GM23338 (cell line): ENCODE data around the gene SUPT3H. TPM values are rescaled to one million over a fixed set of nuclear protein-coding genes. Genes with fewer than 3 reads are reported as not detected.

Experiments used
- ATAC-seq: fragments of 200-7000 bp; cut with Tn5 transposase; 3 replicates; pipeline ENCODE4 v1.9.1; 2020
- DNase-seq: peaks from one replicate; pipeline ENCODE4 v3.0.0-alpha.2; 2015; ENCODE audit warnings: low spot score
- H2AFZ ChIP-seq: fragments of 200-600 bp; sonication (generic); 2 replicates; pipeline ENCODE4 v1.8.0; 2016; ENCODE audit warnings: antibody characterized with exemption, mild to moderate bottlenecking, moderate library complexity
- H3F3A ChIP-seq: fragments of 200-600 bp; sonication (generic); replicated peaks from 2 replicates; pipeline ENCODE4 v1.8.0; 2017; ENCODE audit warnings: antibody characterized with exemption, mixed run types, low read depth
- H3K27ac ChIP-seq: fragments of 200-600 bp; sonication (generic); 2 replicates; pipeline ENCODE4 v1.6.1; 2016; ENCODE audit warnings: low read depth
- H3K27me3 ChIP-seq: fragments of 200-600 bp; sonication (generic); 2 replicates; pipeline ENCODE4 v1.8.0; 2016; ENCODE audit warnings: mild to moderate bottlenecking, mixed run types, moderate library complexity; ENCODE audit not compliant: insufficient read depth
- H3K36me3 ChIP-seq: fragments of 200-600 bp; sonication (generic); 2 replicates; pipeline ENCODE4 v1.8.0; 2016; ENCODE audit warnings: mild to moderate bottlenecking; ENCODE audit not compliant: insufficient read depth
- H3K4me1 ChIP-seq: fragments of 200-600 bp; sonication (generic); 2 replicates; pipeline ENCODE4 v1.8.0; 2016; ENCODE audit warnings: mild to moderate bottlenecking, moderate library complexity; ENCODE audit not compliant: insufficient read depth
- H3K4me2 ChIP-seq: fragments of 200-600 bp; sonication (generic); 2 replicates; pipeline ENCODE4 v1.7.1; 2017; ENCODE audit warnings: mixed run types
- H3K4me3 ChIP-seq: fragments of 200-600 bp; sonication (generic); 2 replicates; pipeline ENCODE4 v1.6.1; 2016; ENCODE audit warnings: mixed run types
- H3K79me2 ChIP-seq: fragments of 200-600 bp; sonication (generic); replicated peaks from 2 replicates; pipeline ENCODE4 v1.8.0; 2017; ENCODE audit warnings: mild to moderate bottlenecking; ENCODE audit not compliant: insufficient read depth
- H3K9me2 ChIP-seq: fragments of 200-600 bp; sonication (generic); 2 replicates; pipeline ENCODE4 v1.8.0; 2017; ENCODE audit not compliant: insufficient read depth
- H4K20me1 ChIP-seq: fragments of 200-600 bp; sonication (generic); replicated peaks from 2 replicates; pipeline ENCODE4 v1.8.0; 2017; ENCODE audit warnings: mild to moderate bottlenecking; ENCODE audit not compliant: insufficient read depth
- H3K27ac Mint-ChIP-seq: 2 replicates; pipeline ENCODE4 v1.8.0; 2020; ENCODE audit warnings: inconsistent platforms, mild to moderate bottlenecking, moderate library complexity, mixed read lengths
- H3K27me3 Mint-ChIP-seq: 3 replicates; pipeline ENCODE4 v1.8.0; 2022; ENCODE audit warnings: low read depth, mild to moderate bottlenecking, moderate library complexity, mixed read lengths, inconsistent platforms; ENCODE audit not compliant: insufficient read depth, poor library complexity
- H3K36me3 Mint-ChIP-seq: 3 replicates; pipeline ENCODE4 v1.8.0; 2021; ENCODE audit warnings: low read depth, mild to moderate bottlenecking, inconsistent platforms, moderate library complexity, mixed read lengths
- H3K4me1 Mint-ChIP-seq: 3 replicates; pipeline ENCODE4 v1.8.0; 2020; ENCODE audit warnings: mild to moderate bottlenecking, inconsistent platforms, mixed read lengths
- H3K4me3 Mint-ChIP-seq: 3 replicates; pipeline ENCODE4 v1.8.0; 2021; ENCODE audit warnings: moderate library complexity, mild to moderate bottlenecking, inconsistent platforms, mixed read lengths
- H3K9me3 Mint-ChIP-seq: 3 replicates; pipeline ENCODE4 v1.8.0; 2020; ENCODE audit warnings: moderate library complexity, mild to moderate bottlenecking, inconsistent platforms, mixed read lengths
- CREB1 ChIP-seq: fragments of 250-450 bp; sonication (Bioruptor Pico); IDR thresholded peaks from 2 replicates; pipeline ENCODE4 v1.5.0; 2020; ENCODE audit warnings: low read depth, mild to moderate bottlenecking, moderate library complexity
- ETS1 ChIP-seq: IDR thresholded peaks from 2 replicates; pipeline ENCODE4 v1.6.1; 2016; ENCODE audit warnings: antibody characterized with exemption
- EZH2 ChIP-seq: fragments of 200-600 bp; sonication (generic); IDR thresholded peaks from one replicate; pipeline ENCODE4 v1.8.0; 2017; ENCODE audit warnings: antibody characterized with exemption, mild to moderate bottlenecking, low read depth; ENCODE audit not compliant: unreplicated experiment
- EZH2phosphoT487 ChIP-seq: fragments of 200-600 bp; sonication (generic); IDR thresholded peaks from one replicate; pipeline ENCODE4 v1.8.1; 2018; ENCODE audit warnings: antibody characterized with exemption; ENCODE audit not compliant: unreplicated experiment
- JUNB ChIP-seq: IDR thresholded peaks from one replicate; pipeline ENCODE4 v1.6.1; 2016; ENCODE audit warnings: antibody characterized with exemption; ENCODE audit not compliant: unreplicated experiment
- NANOG ChIP-seq: IDR thresholded peaks from 2 replicates; pipeline ENCODE4 v1.6.1; 2016; ENCODE audit warnings: antibody characterized with exemption, borderline replicate concordance
- POLR2AphosphoS5 ChIP-seq: IDR thresholded peaks from 2 replicates; pipeline ENCODE4 v1.6.1; 2016; ENCODE audit warnings: antibody characterized with exemption, low read depth
- REST ChIP-seq: IDR thresholded peaks from one replicate; pipeline ENCODE4 v1.6.1; 2018; ENCODE audit warnings: antibody characterized with exemption; ENCODE audit not compliant: unreplicated experiment
- STAT1 ChIP-seq: IDR thresholded peaks from one replicate; pipeline ENCODE4 v1.6.1; 2016; ENCODE audit warnings: antibody characterized with exemption; ENCODE audit not compliant: unreplicated experiment
- ZNF114 ChIP-seq: fragments of 250-450 bp; sonication (Bioruptor Pico); IDR thresholded peaks from 2 replicates; pipeline ENCODE4 v1.5.0; 2020; ENCODE audit warnings: mild to moderate bottlenecking, moderate library complexity
- ZNF331 ChIP-seq: fragments of 250-450 bp; sonication (Bioruptor Pico); IDR thresholded peaks from 2 replicates; pipeline ENCODE4 v1.5.0; 2020; ENCODE audit warnings: low read depth, mild to moderate bottlenecking, moderate library complexity
- polyA plus RNA-seq: library from polyadenylated mRNA; unstranded; fragments of >200 nt; fragmentation: Nextera tagmentation; extraction: Ambion mirVana; gene quantifications from 2 replicates; pipeline ENCODE4 v1.2.1, GENCODE V29; 2016
- total RNA-seq: library from RNA; depleted of rRNA; stranded (reverse); fragments of >200 nt; shearing (Covaris generic); gene quantifications from 2 replicates; pipeline ENCODE4 v1.2.3, GENCODE V29; 2014
- TF ChIP-seq, protein P1 (sequence below): fragments of 250-450 bp; sonication (Bioruptor Pico); IDR thresholded peaks from 2 replicates; pipeline ENCODE4 v1.5.0; 2020; ENCODE audit warnings: mild to moderate bottlenecking, moderate library complexity
- TF ChIP-seq, protein P2 (sequence below), 2 experiments: fragments of 200-600 bp in 1 of 2; sonication (generic) in 1 of 2; conservative IDR thresholded peaks; 2 replicates each; pipeline versions ENCODE4 v1.5.1 to v1.6.1; 2016 to 2017; ENCODE audit warnings: antibody characterized with exemption in 2 of 2, low read depth in 2 of 2, mild to moderate bottlenecking in 2 of 2, moderate library complexity in 1 of 2

SUPT3H gene
- total and polyA plus RNA-seq, 2 experiments from 2014 or later: 11.4 to 30.1 TPM

- Mint-ChIP-seq H3K27me3 (no peaks in the 10 kb centered on the region), H3K4me1 (peaks cover 11% of the 10 kb centered on the region; the same call in 2 of the 3 replicates), H3K27ac (peak overlapping the region; percentile 9; the same call in 1 of the 2 replicates), H3K36me3 (no peaks in the 10 kb centered on the region), H3K9me3 (no peaks in the 10 kb centered on the region), H3K4me3 (no peak overlapping the region)
- Histone ChIP-seq H2AFZ (no peak overlapping the region), H3K36me3 (no peaks in the 10 kb centered on the region), H3K79me2 (no peaks in the 10 kb centered on the region), H3K4me1 (no peaks in the 10 kb centered on the region), H3K27me3 (no peaks in the 10 kb centered on the region), H4K20me1 (no peaks in the 10 kb centered on the region), H3K4me3 (no peak overlapping the region), H3K27ac (no peak overlapping the region), H3K9me2 (no peaks in the 10 kb centered on the region), H3K4me2 (no peak overlapping the region), H3F3A (no peaks in the 10 kb centered on the region)
- DNase-seq (no peak), ATAC-seq (no peak)
- TF ChIP-seq CREB1 (CRISPR knock-in tag) (no peak), EZH2phosphoT487 (no peak), EZH2 (no peak), ETS1 (no peak), STAT1 (no peak), ZNF114 (CRISPR knock-in tag) (no peak), REST (no peak), JUNB (no peak), POLR2AphosphoS5 (no peak), ZNF331 (CRISPR knock-in tag) (no peak), NANOG (no peak)
- TF ChIP-seq, protein P1, sequence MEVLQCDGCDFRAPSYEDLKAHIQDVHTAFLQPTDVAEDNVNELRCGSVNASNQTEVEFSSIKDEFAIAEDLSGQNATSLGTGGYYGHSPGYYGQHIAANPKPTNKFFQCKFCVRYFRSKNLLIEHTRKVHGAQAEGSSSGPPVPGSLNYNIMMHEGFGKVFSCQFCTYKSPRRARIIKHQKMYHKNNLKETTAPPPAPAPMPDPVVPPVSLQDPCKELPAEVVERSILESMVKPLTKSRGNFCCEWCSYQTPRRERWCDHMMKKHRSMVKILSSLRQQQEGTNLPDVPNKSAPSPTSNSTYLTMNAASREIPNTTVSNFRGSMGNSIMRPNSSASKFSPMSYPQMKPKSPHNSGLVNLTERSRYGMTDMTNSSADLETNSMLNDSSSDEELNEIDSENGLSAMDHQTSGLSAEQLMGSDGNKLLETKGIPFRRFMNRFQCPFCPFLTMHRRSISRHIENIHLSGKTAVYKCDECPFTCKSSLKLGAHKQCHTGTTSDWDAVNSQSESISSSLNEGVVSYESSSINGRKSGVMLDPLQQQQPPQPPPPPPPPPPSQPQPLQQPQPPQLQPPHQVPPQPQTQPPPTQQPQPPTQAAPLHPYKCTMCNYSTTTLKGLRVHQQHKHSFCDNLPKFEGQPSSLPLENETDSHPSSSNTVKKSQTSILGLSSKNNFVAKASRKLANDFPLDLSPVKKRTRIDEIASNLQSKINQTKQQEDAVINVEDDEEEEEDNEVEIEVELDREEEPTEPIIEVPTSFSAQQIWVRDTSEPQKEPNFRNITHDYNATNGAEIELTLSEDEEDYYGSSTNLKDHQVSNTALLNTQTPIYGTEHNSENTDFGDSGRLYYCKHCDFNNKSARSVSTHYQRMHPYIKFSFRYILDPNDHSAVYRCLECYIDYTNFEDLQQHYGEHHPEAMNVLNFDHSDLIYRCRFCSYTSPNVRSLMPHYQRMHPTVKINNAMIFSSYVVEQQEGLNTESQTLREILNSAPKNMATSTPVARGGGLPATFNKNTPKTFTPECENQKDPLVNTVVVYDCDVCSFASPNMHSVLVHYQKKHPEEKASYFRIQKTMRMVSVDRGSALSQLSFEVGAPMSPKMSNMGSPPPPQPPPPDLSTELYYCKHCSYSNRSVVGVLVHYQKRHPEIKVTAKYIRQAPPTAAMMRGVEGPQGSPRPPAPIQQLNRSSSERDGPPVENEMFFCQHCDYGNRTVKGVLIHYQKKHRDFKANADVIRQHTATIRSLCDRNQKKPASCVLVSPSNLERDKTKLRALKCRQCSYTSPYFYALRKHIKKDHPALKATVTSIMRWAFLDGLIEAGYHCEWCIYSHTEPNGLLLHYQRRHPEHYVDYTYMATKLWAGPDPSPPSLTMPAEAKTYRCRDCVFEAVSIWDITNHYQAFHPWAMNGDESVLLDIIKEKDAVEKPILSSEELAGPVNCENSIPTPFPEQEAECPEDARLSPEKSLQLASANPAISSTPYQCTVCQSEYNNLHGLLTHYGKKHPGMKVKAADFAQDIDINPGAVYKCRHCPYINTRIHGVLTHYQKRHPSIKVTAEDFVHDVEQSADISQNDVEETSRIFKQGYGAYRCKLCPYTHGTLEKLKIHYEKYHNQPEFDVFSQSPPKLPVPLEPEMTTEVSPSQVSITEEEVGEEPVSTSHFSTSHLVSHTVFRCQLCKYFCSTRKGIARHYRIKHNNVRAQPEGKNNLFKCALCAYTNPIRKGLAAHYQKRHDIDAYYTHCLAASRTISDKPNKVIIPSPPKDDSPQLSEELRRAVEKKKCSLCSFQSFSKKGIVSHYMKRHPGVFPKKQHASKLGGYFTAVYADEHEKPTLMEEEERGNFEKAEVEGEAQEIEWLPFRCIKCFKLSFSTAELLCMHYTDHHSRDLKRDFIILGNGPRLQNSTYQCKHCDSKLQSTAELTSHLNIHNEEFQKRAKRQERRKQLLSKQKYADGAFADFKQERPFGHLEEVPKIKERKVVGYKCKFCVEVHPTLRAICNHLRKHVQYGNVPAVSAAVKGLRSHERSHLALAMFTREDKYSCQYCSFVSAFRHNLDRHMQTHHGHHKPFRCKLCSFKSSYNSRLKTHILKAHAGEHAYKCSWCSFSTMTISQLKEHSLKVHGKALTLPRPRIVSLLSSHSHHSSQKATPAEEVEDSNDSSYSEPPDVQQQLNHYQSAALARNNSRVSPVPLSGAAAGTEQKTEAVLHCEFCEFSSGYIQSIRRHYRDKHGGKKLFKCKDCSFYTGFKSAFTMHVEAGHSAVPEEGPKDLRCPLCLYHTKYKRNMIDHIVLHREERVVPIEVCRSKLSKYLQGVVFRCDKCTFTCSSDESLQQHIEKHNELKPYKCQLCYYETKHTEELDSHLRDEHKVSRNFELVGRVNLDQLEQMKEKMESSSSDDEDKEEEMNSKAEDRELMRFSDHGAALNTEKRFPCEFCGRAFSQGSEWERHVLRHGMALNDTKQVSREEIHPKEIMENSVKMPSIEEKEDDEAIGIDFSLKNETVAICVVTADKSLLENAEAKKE (CRISPR knock-in tag): no peak
- TF ChIP-seq, protein P2, sequence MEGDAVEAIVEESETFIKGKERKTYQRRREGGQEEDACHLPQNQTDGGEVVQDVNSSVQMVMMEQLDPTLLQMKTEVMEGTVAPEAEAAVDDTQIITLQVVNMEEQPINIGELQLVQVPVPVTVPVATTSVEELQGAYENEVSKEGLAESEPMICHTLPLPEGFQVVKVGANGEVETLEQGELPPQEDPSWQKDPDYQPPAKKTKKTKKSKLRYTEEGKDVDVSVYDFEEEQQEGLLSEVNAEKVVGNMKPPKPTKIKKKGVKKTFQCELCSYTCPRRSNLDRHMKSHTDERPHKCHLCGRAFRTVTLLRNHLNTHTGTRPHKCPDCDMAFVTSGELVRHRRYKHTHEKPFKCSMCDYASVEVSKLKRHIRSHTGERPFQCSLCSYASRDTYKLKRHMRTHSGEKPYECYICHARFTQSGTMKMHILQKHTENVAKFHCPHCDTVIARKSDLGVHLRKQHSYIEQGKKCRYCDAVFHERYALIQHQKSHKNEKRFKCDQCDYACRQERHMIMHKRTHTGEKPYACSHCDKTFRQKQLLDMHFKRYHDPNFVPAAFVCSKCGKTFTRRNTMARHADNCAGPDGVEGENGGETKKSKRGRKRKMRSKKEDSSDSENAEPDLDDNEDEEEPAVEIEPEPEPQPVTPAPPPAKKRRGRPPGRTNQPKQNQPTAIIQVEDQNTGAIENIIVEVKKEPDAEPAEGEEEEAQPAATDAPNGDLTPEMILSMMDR (conservative IDR thresholded peaks at IDR 0.05; ENCODE audit: low read depth in 2 of 2): no peak
Observed at GRCh38 chr6:45351076-45351475, 26.7 kb downstream of the SUPT3H start.
